ENCODE results near the gene DGKB.

- TF ChIP-seq GATA2 (IDR thresholded peaks at IDR 0.05; ENCODE audit: low read depth, low read length) (no peak), GATA3 (IDR thresholded peaks at IDR 0.05; ENCODE audit: low read depth, low read length) (no peak)
Observed at GRCh38 chr7:14871880-14872279, 30.7 kb downstream of the DGKB start.
